GM12892 (cell line): ENCODE data around the gene PCDHGA8.

ENCODE experiments used
- POLR2A ChIP-seq: IDR thresholded peaks from 2 replicates; pipeline ENCODE4 v1.6.1; 2011; ENCODE audit warnings: low read depth, low read length, control low read depth
- TAF1 ChIP-seq: IDR thresholded peaks from 2 replicates; pipeline ENCODE4 v1.6.1; 2011; ENCODE audit warnings: low read depth, mild to moderate bottlenecking, control low read depth, low read length, borderline replicate concordance

- TF ChIP-seq TAF1 (no peak), POLR2A (no peak)
These were observed 28.3 kb upstream of the PCDHGA8 start, which contains the start of gene PCDHGA5 for GRCh38 chr5:141363952-141364660.
